ENCODE measurements around the gene NTRK2.

DNA sequence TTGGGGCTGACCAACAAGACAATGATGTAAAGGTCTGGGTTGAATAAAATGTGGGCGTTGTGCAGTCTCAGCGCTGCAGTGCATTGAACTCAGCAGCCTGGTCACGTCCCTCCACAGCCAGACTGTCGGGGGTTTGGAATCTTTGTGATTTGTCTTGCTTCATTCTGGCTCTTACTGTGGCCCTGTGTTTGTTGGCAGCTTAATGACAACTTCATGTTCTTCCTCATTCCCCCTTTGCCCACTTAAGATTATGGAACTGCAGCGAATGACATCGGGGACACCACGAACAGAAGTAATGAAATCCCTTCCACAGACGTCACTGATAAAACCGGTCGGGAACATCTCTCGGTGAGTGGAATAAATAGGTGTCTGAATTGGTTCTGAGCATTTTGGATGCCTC is 75.2 kb downstream of the NTRK2 start:
- no peak for TF ChIP-seq POLR2A (IDR thresholded peaks at IDR 0.05)
- TF ChIP-seq, protein P1, sequence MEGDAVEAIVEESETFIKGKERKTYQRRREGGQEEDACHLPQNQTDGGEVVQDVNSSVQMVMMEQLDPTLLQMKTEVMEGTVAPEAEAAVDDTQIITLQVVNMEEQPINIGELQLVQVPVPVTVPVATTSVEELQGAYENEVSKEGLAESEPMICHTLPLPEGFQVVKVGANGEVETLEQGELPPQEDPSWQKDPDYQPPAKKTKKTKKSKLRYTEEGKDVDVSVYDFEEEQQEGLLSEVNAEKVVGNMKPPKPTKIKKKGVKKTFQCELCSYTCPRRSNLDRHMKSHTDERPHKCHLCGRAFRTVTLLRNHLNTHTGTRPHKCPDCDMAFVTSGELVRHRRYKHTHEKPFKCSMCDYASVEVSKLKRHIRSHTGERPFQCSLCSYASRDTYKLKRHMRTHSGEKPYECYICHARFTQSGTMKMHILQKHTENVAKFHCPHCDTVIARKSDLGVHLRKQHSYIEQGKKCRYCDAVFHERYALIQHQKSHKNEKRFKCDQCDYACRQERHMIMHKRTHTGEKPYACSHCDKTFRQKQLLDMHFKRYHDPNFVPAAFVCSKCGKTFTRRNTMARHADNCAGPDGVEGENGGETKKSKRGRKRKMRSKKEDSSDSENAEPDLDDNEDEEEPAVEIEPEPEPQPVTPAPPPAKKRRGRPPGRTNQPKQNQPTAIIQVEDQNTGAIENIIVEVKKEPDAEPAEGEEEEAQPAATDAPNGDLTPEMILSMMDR (IDR thresholded peaks at IDR 0.05): no peak

Measured in upper lobe of left lung (tissue), 4 donors.